RWPE2 (cell line): ENCODE results near the gene C1QTNF6.

Source experiments
- ATAC-seq: fragments of 200-7000 bp; cut with Tn5 transposase; 3 replicates; pipeline ENCODE4 v1.9.1; 2021; ENCODE audit warnings: low read depth
- DNase-seq: peaks from one replicate; pipeline ENCODE4 v3.0.0-alpha.2; 2020; ENCODE audit warnings: low spot score
- H3K27ac ChIP-seq: fragments of 450-650 bp; 2 replicates; pipeline ENCODE4 v1.5.1; 2017; ENCODE audit warnings: mild to moderate bottlenecking; ENCODE audit not compliant: poor library complexity, severe bottlenecking
- H3K27me3 ChIP-seq: fragments of 250-450 bp; sonication (Bioruptor Pico); 2 replicates; pipeline ENCODE4 v1.5.1; 2021; ENCODE audit warnings: mild to moderate bottlenecking, moderate library complexity; ENCODE audit not compliant: insufficient read depth, poor library complexity, severe bottlenecking
- H3K36me3 ChIP-seq: fragments of 250-450 bp; sonication (Bioruptor Pico); 2 replicates; pipeline ENCODE4 v1.5.1; 2020; ENCODE audit warnings: low read depth, mild to moderate bottlenecking, moderate library complexity
- H3K4me1 ChIP-seq: fragments of 250-450 bp; sonication (Bioruptor Pico); 2 replicates; pipeline ENCODE4 v1.5.1; 2021; ENCODE audit warnings: mild to moderate bottlenecking, moderate library complexity; ENCODE audit not compliant: insufficient read depth, poor library complexity, severe bottlenecking
- H3K4me3 ChIP-seq: fragments of 250-450 bp; sonication (Bioruptor Pico); 2 replicates; pipeline ENCODE4 v1.5.1; 2021; ENCODE audit warnings: mild to moderate bottlenecking, moderate library complexity; ENCODE audit not compliant: severe bottlenecking
- H3K9me3 ChIP-seq: fragments of 250-450 bp; sonication (Bioruptor Pico); 2 replicates; pipeline ENCODE4 v1.5.1; 2021; ENCODE audit warnings: mild to moderate bottlenecking, moderate library complexity; ENCODE audit not compliant: severe bottlenecking
- CTCF ChIP-seq: fragments of 450-650 bp; IDR thresholded peaks from one replicate; pipeline ENCODE4 v1.5.1; 2017; ENCODE audit warnings: mild to moderate bottlenecking, moderate library complexity; ENCODE audit not compliant: poor library complexity, severe bottlenecking

The C1QTNF6 gene

GRCh38 chr22:37153901-37154300 lies 34.1 kb downstream of the C1QTNF6 start:
- H3K4me1 ChIP-seq: no peaks in the 10 kb centered on the region
- peaks cover 4% of the 10 kb centered on the region for H3K9me3 ChIP-seq
- DNase-seq (no peak), ATAC-seq (no peak)
- no peak overlapping the region for H3K27ac ChIP-seq
- no peak overlapping the region for H3K4me3 ChIP-seq
- H3K27me3 ChIP-seq: no peaks in the 10 kb centered on the region
- no peaks in the 10 kb centered on the region for H3K36me3 ChIP-seq
- no peak for TF ChIP-seq CTCF

GRCh38 chr22:37151401-37151800 lies 36.6 kb downstream of the C1QTNF6 start:
- ATAC-seq (no peak), DNase-seq (no peak)
- Histone ChIP-seq H3K27me3 (no peaks in the 10 kb centered on the region), H3K27ac (no peak overlapping the region), H3K4me1 (no peaks in the 10 kb centered on the region), H3K36me3 (no peaks in the 10 kb centered on the region), H3K4me3 (no peak overlapping the region), H3K9me3 (peaks cover 4% of the 10 kb centered on the region)
- TF ChIP-seq CTCF: no peak

- Histone ChIP-seq H3K27ac (no peak overlapping the region), H3K27me3 (no peaks in the 10 kb centered on the region), H3K4me3 (no peak overlapping the region), H3K4me1 (no peaks in the 10 kb centered on the region), H3K36me3 (no peaks in the 10 kb centered on the region), H3K9me3 (peaks cover 4% of the 10 kb centered on the region)
- TF ChIP-seq CTCF: no peak
- ATAC-seq: no peak
- no peak for DNase-seq
Measured at GRCh38 chr22:37150701-37151100, 37.3 kb downstream of the C1QTNF6 start.

- Histone ChIP-seq H3K36me3 (no peaks in the 10 kb centered on the region), H3K27ac (no peak overlapping the region), H3K27me3 (no peaks in the 10 kb centered on the region), H3K4me3 (no peak overlapping the region), H3K9me3 (peaks cover 2% of the 10 kb centered on the region), H3K4me1 (no peaks in the 10 kb centered on the region)
- no peak for DNase-seq
- no peak for TF ChIP-seq CTCF
- ATAC-seq: no peak
Measured at GRCh38 chr22:37148742-37149665, 39.0 kb downstream of the C1QTNF6 start.
